Coronary artery (tissue), 2 donors: ENCODE results near the gene ELF5.
A peak's percentile ranks its signal among the peaks of the same experiment; 100 is the strongest.

Experiments
- DNase-seq: peaks from one replicate; pipeline ENCODE4 v3.0.0-alpha.2; 2017; ENCODE audit warnings: low spot score
- H3K27ac ChIP-seq, 2 donors: fragments of 200-600 bp; sonication (generic); one replicate each; pipeline ENCODE4 v1.5.1; 2016 to 2019
- H3K4me3 ChIP-seq: fragments of 200-600 bp; sonication (generic); 2 replicates; pipeline ENCODE4 v1.5.1; 2016; ENCODE audit warnings: mild to moderate bottlenecking, moderate library complexity
- TF ChIP-seq, protein P1 (sequence below): fragments of 200-600 bp; sonication (generic); IDR thresholded peaks from one replicate; pipeline ENCODE4 v1.5.1; 2019; ENCODE audit warnings: antibody characterized with exemption

Gene ELF5

DNA sequence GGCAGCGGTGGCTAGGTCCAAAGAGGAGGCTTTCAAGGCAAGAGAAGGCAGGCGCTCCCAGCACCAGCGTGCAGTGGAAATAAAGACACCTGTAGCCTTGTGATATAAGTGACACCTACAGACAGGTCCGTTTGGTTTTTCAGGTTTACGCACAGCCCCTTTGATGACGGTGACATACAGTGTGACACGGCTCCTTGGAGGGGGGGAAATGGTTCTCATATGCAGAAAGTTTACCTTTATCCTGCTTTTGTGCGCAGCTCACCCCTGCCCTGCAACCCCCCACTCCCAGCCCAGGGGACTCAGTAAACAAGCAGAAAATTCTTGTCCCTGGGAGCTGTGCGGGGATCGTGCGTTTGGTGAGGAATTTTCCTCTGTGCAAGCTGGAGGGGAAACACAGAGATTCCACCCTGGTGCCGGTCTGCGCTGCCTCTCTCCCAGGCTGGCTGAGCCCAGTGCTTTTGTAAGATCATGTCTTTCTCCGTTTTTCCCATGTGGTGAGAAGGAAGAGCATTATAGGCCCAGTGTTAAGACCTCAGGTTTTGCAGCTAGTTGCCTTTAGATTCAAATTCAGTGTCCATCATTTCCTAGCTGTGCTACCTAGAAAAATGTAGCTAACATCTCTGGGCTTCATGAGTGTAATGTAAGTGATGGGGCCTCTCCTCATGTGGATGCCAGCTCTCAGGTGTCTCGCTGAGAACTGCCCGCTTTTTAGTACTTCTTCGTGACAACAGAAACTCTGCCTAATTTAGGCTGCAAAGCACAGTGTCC is at the start of gene ELF5:
TSS of gene ELF5 (minus strand) at position 113 of the 768 bp plus-strand sequence. CDS start 8,045 bp downstream, outside the sequence.
- TF ChIP-seq, protein P1, sequence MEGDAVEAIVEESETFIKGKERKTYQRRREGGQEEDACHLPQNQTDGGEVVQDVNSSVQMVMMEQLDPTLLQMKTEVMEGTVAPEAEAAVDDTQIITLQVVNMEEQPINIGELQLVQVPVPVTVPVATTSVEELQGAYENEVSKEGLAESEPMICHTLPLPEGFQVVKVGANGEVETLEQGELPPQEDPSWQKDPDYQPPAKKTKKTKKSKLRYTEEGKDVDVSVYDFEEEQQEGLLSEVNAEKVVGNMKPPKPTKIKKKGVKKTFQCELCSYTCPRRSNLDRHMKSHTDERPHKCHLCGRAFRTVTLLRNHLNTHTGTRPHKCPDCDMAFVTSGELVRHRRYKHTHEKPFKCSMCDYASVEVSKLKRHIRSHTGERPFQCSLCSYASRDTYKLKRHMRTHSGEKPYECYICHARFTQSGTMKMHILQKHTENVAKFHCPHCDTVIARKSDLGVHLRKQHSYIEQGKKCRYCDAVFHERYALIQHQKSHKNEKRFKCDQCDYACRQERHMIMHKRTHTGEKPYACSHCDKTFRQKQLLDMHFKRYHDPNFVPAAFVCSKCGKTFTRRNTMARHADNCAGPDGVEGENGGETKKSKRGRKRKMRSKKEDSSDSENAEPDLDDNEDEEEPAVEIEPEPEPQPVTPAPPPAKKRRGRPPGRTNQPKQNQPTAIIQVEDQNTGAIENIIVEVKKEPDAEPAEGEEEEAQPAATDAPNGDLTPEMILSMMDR = no peak
- no peak for DNase-seq
- H3K4me3 ChIP-seq = no peak within 1 kb of the TSS
- H3K27ac ChIP-seq = no peak within 1 kb of the TSS

DNA sequence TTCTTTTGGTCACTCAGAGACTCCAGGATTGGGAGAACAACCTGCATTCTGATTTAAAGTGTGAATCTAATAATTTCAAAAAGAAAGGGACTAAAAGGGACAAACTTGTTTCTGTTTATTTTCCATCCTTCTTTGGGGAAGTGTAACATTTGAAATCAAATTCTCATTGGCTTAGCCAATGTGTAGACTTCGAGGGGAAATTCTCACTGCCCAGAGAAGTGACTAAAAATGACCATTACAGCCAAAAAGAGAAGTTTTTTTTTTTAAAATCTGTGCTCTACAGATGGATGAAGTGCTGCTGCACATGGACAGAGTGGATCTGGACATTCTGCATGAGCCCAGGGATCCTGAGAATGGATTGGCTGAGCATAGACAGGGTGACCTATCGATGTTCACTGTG is 49.4 kb upstream of the ELF5 start:
- DNase-seq = no peak
- Histone ChIP-seq H3K27ac (no peak overlapping the region), H3K4me3 (no peak overlapping the region)
- TF ChIP-seq, protein P1 = no peak

GRCh38 chr11:34560511-34560910 is 46.9 kb upstream of the ELF5 start:
- Histone ChIP-seq H3K4me3 (no peak overlapping the region), H3K27ac (no peak overlapping the region)
- no peak for DNase-seq
- TF ChIP-seq, protein P1 = no peak

DNA sequence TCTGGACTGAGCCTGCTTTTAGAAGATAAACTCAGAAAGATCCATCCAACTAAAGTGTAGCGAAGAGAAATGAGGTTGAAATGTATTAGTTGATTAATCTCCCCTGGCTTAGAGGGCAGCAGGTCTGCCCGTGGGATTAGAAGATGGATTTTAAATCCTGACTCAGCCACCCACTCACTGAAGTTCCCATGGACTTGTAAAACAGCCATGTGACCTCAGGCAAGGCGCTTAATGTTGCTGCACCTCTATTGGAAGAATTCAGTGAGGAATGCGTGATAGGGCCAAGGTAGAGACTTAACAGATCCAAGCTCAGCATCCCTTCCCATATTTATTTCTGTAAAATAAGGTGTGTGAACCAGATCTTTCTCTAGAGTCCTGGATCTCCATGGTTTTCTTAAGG is 45.1 kb upstream of the ELF5 start:
- TF ChIP-seq, protein P1 = no peak
- DNase-seq = no peak
- Histone ChIP-seq H3K27ac (no peak overlapping the region), H3K4me3 (no peak overlapping the region)

- no peak for DNase-seq
- H3K4me3 ChIP-seq = no peak overlapping the region
- H3K27ac ChIP-seq = no peak overlapping the region
- TF ChIP-seq, protein P1 = no peak
Measured at GRCh38 chr11:34558211-34558610, 44.6 kb upstream of the ELF5 start.

GRCh38 chr11:34552270-34552669 is 38.7 kb upstream of the ELF5 start:
- Histone ChIP-seq H3K27ac (no peak overlapping the region), H3K4me3 (no peak overlapping the region)
- no peak for DNase-seq
- TF ChIP-seq, protein P1 = no peak

GRCh38 chr11:34549271-34549670 is 35.7 kb upstream of the ELF5 start:
- Histone ChIP-seq H3K4me3 (no peak overlapping the region), H3K27ac (no peak overlapping the region)
- peak; percentile 29 for DNase-seq
- TF ChIP-seq, protein P1 = no peak
